K562 (cell line): ENCODE measurements around the gene ZNF410. TPM values are rescaled to one million over a fixed set of nuclear protein-coding genes. Genes with fewer than 3 reads are reported as not detected.

ENCODE experiments used
- CREB1 ChIP-seq, 2 experiments: sonication (generic) in 1 of 2; formaldehyde crosslinking in 1 of 2; IDR thresholded peaks; 2 replicates each; pipeline versions ENCODE4 v1.6.1 to v1.8.0; 2012 to 2022; ENCODE audit warnings: inconsistent platforms in 1 of 2, mild to moderate bottlenecking in 1 of 2, missing genetic modification reagents in 1 of 2, moderate library complexity in 1 of 2
- DACH1 ChIP-seq: fragments of 450-650 bp; IDR thresholded peaks from 2 replicates; pipeline ENCODE4 v1.6.1; 2018; ENCODE audit not compliant: partially characterized antibody
- FOSL1 ChIP-seq: fragments of 200-800 bp; sonication (Bioruptor generic); conservative IDR thresholded peaks from 2 replicates; pipeline ENCODE4 v1.6.1; 2016; ENCODE audit warnings: missing genetic modification characterization, missing compliant biosample characterization
- FOXJ2 ChIP-seq: fragments of 200-800 bp; sonication (Bioruptor generic); IDR thresholded peaks from 2 replicates; pipeline ENCODE4 v1.6.1; 2016; ENCODE audit warnings: missing genetic modification characterization, missing compliant biosample characterization
- ILF3 ChIP-seq: fragments of 450-650 bp; IDR thresholded peaks from 2 replicates; pipeline ENCODE4 v1.6.1; 2018; ENCODE audit warnings: antibody characterized with exemption, mild to moderate bottlenecking, moderate library complexity, borderline replicate concordance
- L3MBTL2 ChIP-seq: fragments of 450-650 bp; IDR thresholded peaks from 2 replicates; pipeline ENCODE4 v1.6.1; 2016; ENCODE audit warnings: mild to moderate bottlenecking, moderate library complexity
- NONO ChIP-seq, 2 experiments: fragments of 200-400 bp in 1 of 2; fragments of 450-650 bp in 1 of 2; formaldehyde crosslinking in 1 of 2; IDR thresholded peaks; 2 replicates each; pipeline ENCODE4 v1.6.1; 2017; ENCODE audit warnings: low read depth in 2 of 2, mild to moderate bottlenecking in 2 of 2, moderate library complexity in 2 of 2, low read length in 1 of 2
- POLR2AphosphoS2 ChIP-seq: IDR thresholded peaks from 2 replicates; pipeline ENCODE4 v1.6.1; 2012; ENCODE audit warnings: low read length, improper control_type of control experiment
- POLR2H ChIP-seq: IDR thresholded peaks from 2 replicates; pipeline ENCODE4 v1.6.1; 2016; ENCODE audit warnings: missing genetic modification characterization, low read depth, mild to moderate bottlenecking, control low read depth, missing compliant biosample characterization, moderate library complexity
- POU5F1 ChIP-seq: fragments of 150-350 bp; IDR thresholded peaks from 2 replicates; pipeline ENCODE4 v1.6.1; 2014; ENCODE audit warnings: borderline replicate concordance, low read length, low read depth, mild to moderate bottlenecking; ENCODE audit not compliant: partially characterized antibody
- PRPF4 ChIP-seq: fragments of 200-400 bp; formaldehyde crosslinking; IDR thresholded peaks from one replicate; pipeline ENCODE4 v1.6.1; 2017; ENCODE audit warnings: low read length, low read depth, mild to moderate bottlenecking; ENCODE audit not compliant: insufficient read depth, poor library complexity, severe bottlenecking
- RAD51 ChIP-seq: fragments of 450-650 bp; IDR thresholded peaks from 2 replicates; pipeline ENCODE4 v1.7.1; 2016; ENCODE audit warnings: low read depth, mild to moderate bottlenecking, borderline replicate concordance
- ZNF175 ChIP-seq: fragments of 200-800 bp; sonication (Bioruptor generic); IDR thresholded peaks from 2 replicates; pipeline ENCODE4 v1.6.1; 2016; ENCODE audit warnings: low read depth, mild to moderate bottlenecking, missing genetic modification characterization, missing compliant biosample characterization
- ZNF239 ChIP-seq: fragments of 250-450 bp; sonication (Bioruptor Pico); IDR thresholded peaks from 2 replicates; pipeline ENCODE4 v1.4.0; 2020; ENCODE audit warnings: mild to moderate bottlenecking
- ZNF274 ChIP-seq: IDR thresholded peaks from 2 replicates; pipeline ENCODE4 v1.6.1; 2011; ENCODE audit warnings: low read depth, mild to moderate bottlenecking, low read length, moderate library complexity, borderline replicate concordance
- ZNF311 ChIP-seq: fragments of 250-450 bp; sonication (Bioruptor Pico); IDR thresholded peaks from 2 replicates; pipeline ENCODE4 v1.4.0; 2020; ENCODE audit warnings: mild to moderate bottlenecking, moderate library complexity
- ZNF551 ChIP-seq: fragments of 250-450 bp; sonication (Bioruptor Pico); IDR thresholded peaks from 2 replicates; pipeline ENCODE4 v1.5.0; 2021; ENCODE audit warnings: mild to moderate bottlenecking, moderate library complexity
- polyA plus RNA-seq, 8 experiments: library from polyadenylated mRNA; depleted of rRNA in 4 of 8; stranded (reverse) in 5 of 8; unstranded in 3 of 8; fragments of >200 nt; fragmentation: Nextera tagmentation in 2 of 8; fragmentation: Illumina TruSeq in 1 of 8; extraction: Ambion mirVana in 2 of 8; extraction: Trizol in 1 of 8; gene quantifications; 2 replicates each; pipeline versions ENCODE4 v1.2.1 to v1.2.3, GENCODE V29; 2011 to 2014; ENCODE audit warnings: inconsistent platforms in 1 of 8, missing spikeins in 1 of 8
- total RNA-seq, 7 experiments: library from RNA; depleted of rRNA in 6 of 7; stranded (reverse); fragments of >200 nt in 6 of 7; fragmentation: Illumina TruSeq in 2 of 7; extraction: Trizol in 2 of 7; gene quantifications; 2 replicates each; pipeline versions ENCODE4 v1.2.1 to v1.2.3, GENCODE V29; 2011 to 2021; ENCODE audit warnings: low replicate concordance in 1 of 7
- TF ChIP-seq, protein P1 (sequence below): fragments of 150-350 bp; IDR thresholded peaks from 2 replicates; pipeline ENCODE4 v1.6.1; 2014; ENCODE audit warnings: low read depth, mild to moderate bottlenecking, low read length, borderline replicate concordance
- TF ChIP-seq, protein P2 (sequence below): fragments of 450-650 bp; formaldehyde crosslinking; IDR thresholded peaks from 2 replicates; pipeline ENCODE4 v1.4.0; 2022; ENCODE audit warnings: missing genetic modification characterization

ZNF410 gene
- total and polyA plus RNA-seq, 9 of the 15 experiments (the other 6 are each of a cell fraction or from before 2014, with no cell fraction given), result 20.5 to 64.8 (median 38.7) TPM

- TF ChIP-seq, protein P1, sequence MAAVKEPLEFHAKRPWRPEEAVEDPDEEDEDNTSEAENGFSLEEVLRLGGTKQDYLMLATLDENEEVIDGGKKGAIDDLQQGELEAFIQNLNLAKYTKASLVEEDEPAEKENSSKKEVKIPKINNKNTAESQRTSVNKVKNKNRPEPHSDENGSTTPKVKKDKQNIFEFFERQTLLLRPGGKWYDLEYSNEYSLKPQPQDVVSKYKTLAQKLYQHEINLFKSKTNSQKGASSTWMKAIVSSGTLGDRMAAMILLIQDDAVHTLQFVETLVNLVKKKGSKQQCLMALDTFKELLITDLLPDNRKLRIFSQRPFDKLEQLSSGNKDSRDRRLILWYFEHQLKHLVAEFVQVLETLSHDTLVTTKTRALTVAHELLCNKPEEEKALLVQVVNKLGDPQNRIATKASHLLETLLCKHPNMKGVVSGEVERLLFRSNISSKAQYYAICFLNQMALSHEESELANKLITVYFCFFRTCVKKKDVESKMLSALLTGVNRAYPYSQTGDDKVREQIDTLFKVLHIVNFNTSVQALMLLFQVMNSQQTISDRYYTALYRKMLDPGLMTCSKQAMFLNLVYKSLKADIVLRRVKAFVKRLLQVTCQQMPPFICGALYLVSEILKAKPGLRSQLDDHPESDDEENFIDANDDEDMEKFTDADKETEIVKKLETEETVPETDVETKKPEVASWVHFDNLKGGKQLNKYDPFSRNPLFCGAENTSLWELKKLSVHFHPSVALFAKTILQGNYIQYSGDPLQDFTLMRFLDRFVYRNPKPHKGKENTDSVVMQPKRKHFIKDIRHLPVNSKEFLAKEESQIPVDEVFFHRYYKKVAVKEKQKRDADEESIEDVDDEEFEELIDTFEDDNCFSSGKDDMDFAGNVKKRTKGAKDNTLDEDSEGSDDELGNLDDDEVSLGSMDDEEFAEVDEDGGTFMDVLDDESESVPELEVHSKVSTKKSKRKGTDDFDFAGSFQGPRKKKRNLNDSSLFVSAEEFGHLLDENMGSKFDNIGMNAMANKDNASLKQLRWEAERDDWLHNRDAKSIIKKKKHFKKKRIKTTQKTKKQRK, result no peak
- no peak for TF ChIP-seq POU5F1
- TF ChIP-seq FOSL1 (tag), result no peak
- peak in 1 of 2 experiments; percentile 47; a peak in 1 of 4 replicates for TF ChIP-seq NONO (IDR thresholded peaks at IDR 0.05; ENCODE audit: low read depth in 2 of 2, low read length in 1 of 2)
- TF ChIP-seq POLR2AphosphoS2, result no peak
- TF ChIP-seq FOXJ2 (tag), result peak; percentile 43; the same call in 1 of the 2 replicates
- TF ChIP-seq CREB1 (IDR thresholded peaks at IDR 0.05), result peak; percentile 69
- TF ChIP-seq CREB1 (CRISPR knock-in tag; IDR thresholded peaks at IDR 0.05), result peak; percentile 83
- no peak for TF ChIP-seq ZNF239
- no peak for TF ChIP-seq PRPF4
- no peak for TF ChIP-seq RAD51
- peak; percentile 72 for TF ChIP-seq L3MBTL2
- TF ChIP-seq, protein P2, sequence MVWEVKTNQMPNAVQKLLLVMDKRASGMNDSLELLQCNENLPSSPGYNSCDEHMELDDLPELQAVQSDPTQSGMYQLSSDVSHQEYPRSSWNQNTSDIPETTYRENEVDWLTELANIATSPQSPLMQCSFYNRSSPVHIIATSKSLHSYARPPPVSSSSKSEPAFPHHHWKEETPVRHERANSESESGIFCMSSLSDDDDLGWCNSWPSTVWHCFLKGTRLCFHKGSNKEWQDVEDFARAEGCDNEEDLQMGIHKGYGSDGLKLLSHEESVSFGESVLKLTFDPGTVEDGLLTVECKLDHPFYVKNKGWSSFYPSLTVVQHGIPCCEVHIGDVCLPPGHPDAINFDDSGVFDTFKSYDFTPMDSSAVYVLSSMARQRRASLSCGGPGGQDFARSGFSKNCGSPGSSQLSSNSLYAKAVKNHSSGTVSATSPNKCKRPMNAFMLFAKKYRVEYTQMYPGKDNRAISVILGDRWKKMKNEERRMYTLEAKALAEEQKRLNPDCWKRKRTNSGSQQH, result no peak
- peak; percentile 65; the same call in 1 of the 2 replicates for TF ChIP-seq POLR2H (tag)
- no peak for TF ChIP-seq ZNF175 (CRISPR knock-in tag)
- no peak for TF ChIP-seq ZNF311 (CRISPR knock-in tag)
- TF ChIP-seq ZNF274, result no peak
- no peak for TF ChIP-seq ILF3
- TF ChIP-seq DACH1, result no peak
- no peak for TF ChIP-seq ZNF551 (CRISPR knock-in tag)
Measured at GRCh38 chr14:73949752-73950734, 63.4 kb downstream of the ZNF410 start, which contains the start of the genes COQ6 and FAM161B (continued).
